ENCODE data around the gene MAG.
A peak's percentile ranks its signal among the peaks of the same experiment; 100 is the strongest.

The MAG gene

DNA sequence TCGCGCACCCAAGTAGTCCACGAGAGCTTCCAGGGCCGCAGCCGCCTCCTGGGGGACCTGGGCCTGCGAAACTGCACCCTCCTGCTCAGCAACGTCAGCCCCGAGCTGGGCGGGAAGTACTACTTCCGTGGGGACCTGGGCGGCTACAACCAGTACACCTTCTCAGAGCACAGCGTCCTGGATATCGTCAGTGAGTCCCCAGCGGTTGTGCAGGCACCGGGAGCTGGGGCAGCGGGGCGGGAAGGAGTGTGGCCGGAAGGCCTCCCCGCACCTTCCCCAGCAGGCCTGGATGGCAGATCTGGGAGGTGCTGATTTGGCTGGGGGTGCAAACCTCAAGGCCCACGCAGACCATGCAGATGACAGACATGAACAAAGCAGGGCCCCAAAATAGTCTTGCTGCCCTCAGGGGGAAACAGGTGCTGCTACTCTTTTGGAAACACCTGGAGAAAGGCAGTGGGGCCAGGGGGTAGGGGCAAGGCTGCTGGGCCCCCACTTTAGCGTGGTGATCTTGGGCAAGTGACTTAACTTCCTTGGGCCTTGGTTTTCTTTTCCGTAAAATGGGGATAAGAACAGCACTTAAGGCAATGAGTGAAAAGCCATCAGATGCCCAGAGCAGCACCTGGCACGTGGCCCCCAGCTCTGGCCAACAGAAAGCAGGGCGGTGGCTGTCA is 4.0 kb downstream of the MAG start:
- no peak overlapping the region for H3K27ac ChIP-seq (replicated peaks)
- TF ChIP-seq SPI1 (IDR thresholded peaks at IDR 0.05; ENCODE audit: borderline replicate concordance, low read depth) (no peak; the same call in 1 of the 2 replicates), POLR2AphosphoS5 (IDR thresholded peaks at IDR 0.05; ENCODE audit: low read depth) (peak; percentile 62; the same call in 1 of the 2 replicates)
- H3K27me3 ChIP-seq (ENCODE audit: insufficient read depth, poor library complexity, severe bottlenecking) = no peaks in the 10 kb centered on the region
- peak in 1 of 2 experiments; percentile 29 for DNase-seq (ENCODE audit: low read depth in 1 of 2, low spot score in 1 of 2)
- H3K4me3 ChIP-seq (replicated peaks; ENCODE audit: insufficient read depth, low read length) = no peak overlapping the region

DNA sequence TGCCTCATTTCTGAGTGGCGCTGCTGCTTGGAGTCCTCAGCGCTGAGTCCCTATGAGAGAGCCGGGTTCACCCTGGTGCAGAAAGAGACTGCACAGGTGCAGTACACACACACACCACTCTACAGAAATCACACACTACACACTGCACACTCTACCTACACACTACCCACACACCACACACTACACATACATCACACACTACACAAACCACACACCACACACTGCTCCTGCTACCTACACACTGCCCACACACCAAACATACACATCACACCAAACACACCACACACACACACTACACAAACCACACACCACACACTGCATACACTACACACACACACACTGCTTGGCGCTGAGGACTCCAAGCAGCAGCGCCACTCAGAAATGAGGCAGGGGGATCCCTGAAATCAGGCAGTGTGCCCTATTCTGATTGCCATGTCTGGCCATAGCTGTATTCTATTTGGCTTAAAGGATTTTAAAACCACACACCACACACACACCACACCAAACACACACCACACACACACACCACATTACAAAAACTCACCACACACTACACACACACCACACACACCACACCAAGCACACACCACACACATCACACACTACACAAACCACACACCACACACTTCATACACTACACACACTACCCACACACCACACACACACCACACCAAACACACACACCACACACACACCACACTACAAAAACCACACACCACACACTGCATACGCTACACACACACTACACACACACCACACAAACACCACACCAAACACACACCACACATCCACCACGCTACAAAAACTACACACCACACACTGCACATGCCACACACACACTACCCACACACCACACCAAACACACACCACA is 4.9 kb downstream of the MAG start:
- Histone ChIP-seq H3K4me3 (replicated peaks; ENCODE audit: insufficient read depth, low read length) (no peak overlapping the region), H3K27ac (replicated peaks) (no peak overlapping the region), H3K27me3 (ENCODE audit: insufficient read depth, poor library complexity, severe bottlenecking) (no peaks in the 10 kb centered on the region)
- no peak for DNase-seq (ENCODE audit: low read depth in 1 of 2, low spot score in 1 of 2)
- TF ChIP-seq, protein P1, sequence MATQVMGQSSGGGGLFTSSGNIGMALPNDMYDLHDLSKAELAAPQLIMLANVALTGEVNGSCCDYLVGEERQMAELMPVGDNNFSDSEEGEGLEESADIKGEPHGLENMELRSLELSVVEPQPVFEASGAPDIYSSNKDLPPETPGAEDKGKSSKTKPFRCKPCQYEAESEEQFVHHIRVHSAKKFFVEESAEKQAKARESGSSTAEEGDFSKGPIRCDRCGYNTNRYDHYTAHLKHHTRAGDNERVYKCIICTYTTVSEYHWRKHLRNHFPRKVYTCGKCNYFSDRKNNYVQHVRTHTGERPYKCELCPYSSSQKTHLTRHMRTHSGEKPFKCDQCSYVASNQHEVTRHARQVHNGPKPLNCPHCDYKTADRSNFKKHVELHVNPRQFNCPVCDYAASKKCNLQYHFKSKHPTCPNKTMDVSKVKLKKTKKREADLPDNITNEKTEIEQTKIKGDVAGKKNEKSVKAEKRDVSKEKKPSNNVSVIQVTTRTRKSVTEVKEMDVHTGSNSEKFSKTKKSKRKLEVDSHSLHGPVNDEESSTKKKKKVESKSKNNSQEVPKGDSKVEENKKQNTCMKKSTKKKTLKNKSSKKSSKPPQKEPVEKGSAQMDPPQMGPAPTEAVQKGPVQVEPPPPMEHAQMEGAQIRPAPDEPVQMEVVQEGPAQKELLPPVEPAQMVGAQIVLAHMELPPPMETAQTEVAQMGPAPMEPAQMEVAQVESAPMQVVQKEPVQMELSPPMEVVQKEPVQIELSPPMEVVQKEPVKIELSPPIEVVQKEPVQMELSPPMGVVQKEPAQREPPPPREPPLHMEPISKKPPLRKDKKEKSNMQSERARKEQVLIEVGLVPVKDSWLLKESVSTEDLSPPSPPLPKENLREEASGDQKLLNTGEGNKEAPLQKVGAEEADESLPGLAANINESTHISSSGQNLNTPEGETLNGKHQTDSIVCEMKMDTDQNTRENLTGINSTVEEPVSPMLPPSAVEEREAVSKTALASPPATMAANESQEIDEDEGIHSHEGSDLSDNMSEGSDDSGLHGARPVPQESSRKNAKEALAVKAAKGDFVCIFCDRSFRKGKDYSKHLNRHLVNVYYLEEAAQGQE (IDR thresholded peaks at IDR 0.05; ENCODE audit: insufficient replicate concordance, low read depth) = no peak
- TF ChIP-seq GABPA (IDR thresholded peaks at IDR 0.05; ENCODE audit: low read depth) = no peak
- no peak for TF ChIP-seq SPI1 (IDR thresholded peaks at IDR 0.05; ENCODE audit: borderline replicate concordance, low read depth)
- no peak for TF ChIP-seq POLR2AphosphoS5 (IDR thresholded peaks at IDR 0.05; ENCODE audit: low read depth)
- TF ChIP-seq, protein P2, sequence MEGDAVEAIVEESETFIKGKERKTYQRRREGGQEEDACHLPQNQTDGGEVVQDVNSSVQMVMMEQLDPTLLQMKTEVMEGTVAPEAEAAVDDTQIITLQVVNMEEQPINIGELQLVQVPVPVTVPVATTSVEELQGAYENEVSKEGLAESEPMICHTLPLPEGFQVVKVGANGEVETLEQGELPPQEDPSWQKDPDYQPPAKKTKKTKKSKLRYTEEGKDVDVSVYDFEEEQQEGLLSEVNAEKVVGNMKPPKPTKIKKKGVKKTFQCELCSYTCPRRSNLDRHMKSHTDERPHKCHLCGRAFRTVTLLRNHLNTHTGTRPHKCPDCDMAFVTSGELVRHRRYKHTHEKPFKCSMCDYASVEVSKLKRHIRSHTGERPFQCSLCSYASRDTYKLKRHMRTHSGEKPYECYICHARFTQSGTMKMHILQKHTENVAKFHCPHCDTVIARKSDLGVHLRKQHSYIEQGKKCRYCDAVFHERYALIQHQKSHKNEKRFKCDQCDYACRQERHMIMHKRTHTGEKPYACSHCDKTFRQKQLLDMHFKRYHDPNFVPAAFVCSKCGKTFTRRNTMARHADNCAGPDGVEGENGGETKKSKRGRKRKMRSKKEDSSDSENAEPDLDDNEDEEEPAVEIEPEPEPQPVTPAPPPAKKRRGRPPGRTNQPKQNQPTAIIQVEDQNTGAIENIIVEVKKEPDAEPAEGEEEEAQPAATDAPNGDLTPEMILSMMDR (IDR thresholded peaks at IDR 0.05; ENCODE audit: insufficient read depth, low read length) = no peak

DNA sequence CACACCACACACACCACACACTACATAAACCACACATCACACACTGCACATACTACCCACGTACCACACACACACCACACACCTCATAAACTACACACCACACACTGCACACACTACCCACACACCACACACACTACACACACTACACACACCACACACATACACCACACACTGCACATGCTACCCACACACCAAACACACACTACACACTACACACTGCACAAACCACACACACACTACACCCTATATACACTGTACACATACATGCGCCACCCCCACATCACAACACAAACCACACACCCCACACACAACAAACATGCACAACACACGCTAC is 5.5 kb downstream of the MAG start:
- H3K27ac ChIP-seq (replicated peaks) = no peak overlapping the region
- TF ChIP-seq SPI1 (IDR thresholded peaks at IDR 0.05; ENCODE audit: borderline replicate concordance, low read depth) (no peak), POLR2AphosphoS5 (IDR thresholded peaks at IDR 0.05; ENCODE audit: low read depth) (no peak), GABPA (IDR thresholded peaks at IDR 0.05; ENCODE audit: low read depth) (no peak)
- TF ChIP-seq, protein P1 (IDR thresholded peaks at IDR 0.05; ENCODE audit: insufficient replicate concordance, low read depth) = no peak
- TF ChIP-seq, protein P2 (IDR thresholded peaks at IDR 0.05; ENCODE audit: insufficient read depth, low read length) = no peak
- no peak for DNase-seq (ENCODE audit: low read depth in 1 of 2, low spot score in 1 of 2)
- H3K4me3 ChIP-seq (replicated peaks; ENCODE audit: insufficient read depth, low read length) = no peak overlapping the region
- H3K27me3 ChIP-seq (ENCODE audit: insufficient read depth, poor library complexity, severe bottlenecking) = no peaks in the 10 kb centered on the region

DNA sequence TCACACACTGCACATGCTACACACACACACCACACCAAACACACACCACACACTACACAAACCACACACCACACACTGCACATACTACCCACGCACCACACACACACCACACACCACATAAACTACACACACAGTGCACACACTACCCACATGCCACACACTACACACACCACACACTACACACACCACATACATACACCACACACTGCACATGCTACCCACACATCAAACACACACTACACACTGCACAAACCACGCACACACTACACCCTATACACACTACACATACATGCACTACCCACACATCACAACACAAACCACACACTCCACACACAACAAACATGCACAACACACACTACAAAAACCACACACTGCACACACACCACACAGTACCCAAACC is 6.0 kb downstream of the MAG start:
- TF ChIP-seq, protein P1 (IDR thresholded peaks at IDR 0.05; ENCODE audit: insufficient replicate concordance, low read depth) = no peak
- TF ChIP-seq GABPA (IDR thresholded peaks at IDR 0.05; ENCODE audit: low read depth) (no peak), POLR2AphosphoS5 (IDR thresholded peaks at IDR 0.05; ENCODE audit: low read depth) (no peak), SPI1 (IDR thresholded peaks at IDR 0.05; ENCODE audit: borderline replicate concordance, low read depth) (no peak)
- TF ChIP-seq, protein P2 (IDR thresholded peaks at IDR 0.05; ENCODE audit: insufficient read depth, low read length) = no peak
- H3K27me3 ChIP-seq (ENCODE audit: insufficient read depth, poor library complexity, severe bottlenecking) = no peaks in the 10 kb centered on the region
- no peak for DNase-seq (ENCODE audit: low read depth in 1 of 2, low spot score in 1 of 2)
- H3K27ac ChIP-seq (replicated peaks) = no peak overlapping the region
- no peak overlapping the region for H3K4me3 ChIP-seq (replicated peaks; ENCODE audit: insufficient read depth, low read length)

Measured in HL-60 (cell line).